ENCODE results near the gene SHCBP1. TPM values are rescaled to one million over a fixed set of nuclear protein-coding genes. Genes with fewer than 3 reads are reported as not detected.

Gene SHCBP1
- total and polyA plus RNA-seq, 2 of the 13 experiments (the other 11 are each of a cell fraction or from before 2014, with no cell fraction given), result 15.7 to 33.0 TPM

- TF ChIP-seq ZNF446 (CRISPR knock-in tag; IDR thresholded peaks at IDR 0.05), result no peak
- TF ChIP-seq ZNF207 (IDR thresholded peaks at IDR 0.05; ENCODE audit: borderline replicate concordance), result no peak
- TF ChIP-seq CEBPG (CRISPR knock-in tag; IDR thresholded peaks at IDR 0.05), result no peak
- no peak for TF ChIP-seq ZNF740 (CRISPR knock-in tag; IDR thresholded peaks at IDR 0.05)
- TF ChIP-seq RNF219 (CRISPR knock-in tag; IDR thresholded peaks at IDR 0.05), result no peak
- TF ChIP-seq HNRNPH1 (optimal IDR thresholded peaks at IDR 0.05; ENCODE audit: low read depth, low read length), result no peak
- no peak for TF ChIP-seq NBN (conservative IDR thresholded peaks at IDR 0.05)
- TF ChIP-seq U2AF2 (IDR thresholded peaks at IDR 0.05; ENCODE audit: low read depth, low read length), result no peak
- no peak for TF ChIP-seq KLF11 (CRISPR knock-in tag; IDR thresholded peaks at IDR 0.05)
- TF ChIP-seq AKNA (CRISPR knock-in tag; IDR thresholded peaks at IDR 0.05; ENCODE audit: borderline replicate concordance), result no peak
- TF ChIP-seq ZNF432 (CRISPR knock-in tag; IDR thresholded peaks at IDR 0.05; ENCODE audit: borderline replicate concordance), result no peak
- no peak for TF ChIP-seq ZNF672 (CRISPR knock-in tag; IDR thresholded peaks at IDR 0.05)
- TF ChIP-seq ZNF616 (CRISPR knock-in tag; IDR thresholded peaks at IDR 0.05; ENCODE audit: low read depth), result no peak
- no peak for TF ChIP-seq NFE2L2 (IDR thresholded peaks at IDR 0.05; ENCODE audit: low read length)
- no peak for TF ChIP-seq GZF1 (CRISPR knock-in tag; IDR thresholded peaks at IDR 0.05)
- no peak for TF ChIP-seq NAIF1 (CRISPR knock-in tag; IDR thresholded peaks at IDR 0.05; ENCODE audit: borderline replicate concordance)
- no peak for TF ChIP-seq ZNF260 (CRISPR knock-in tag; IDR thresholded peaks at IDR 0.05; ENCODE audit: borderline replicate concordance, low read depth)
- TF ChIP-seq GABPB1 (CRISPR knock-in tag; IDR thresholded peaks at IDR 0.05), result 0 out of 2 replicates have a peak, but pooled peaks have one; percentile 3
- TF ChIP-seq RARA (CRISPR knock-in tag; IDR thresholded peaks at IDR 0.05), result 0 out of 2 replicates have a peak, but pooled peaks have one; percentile 10
- TF ChIP-seq KLF13 (CRISPR knock-in tag; IDR thresholded peaks at IDR 0.05), result no peak
- no peak for TF ChIP-seq HNF4A (CRISPR knock-in tag; IDR thresholded peaks at IDR 0.05)
- no peak for TF ChIP-seq IKZF5 (CRISPR knock-in tag; IDR thresholded peaks at IDR 0.05)
- no peak for TF ChIP-seq PTBP1 (IDR thresholded peaks at IDR 0.05; ENCODE audit: low read depth, low read length, poor library complexity, severe bottlenecking)
Observed at GRCh38 chr16:46573008-46573833, 48.0 kb downstream of the SHCBP1 start (continued).

Data from HepG2 (cell line).